Spleen (tissue), 7 donors: ENCODE data around the gene TES.

ENCODE experiments used
- CTCF ChIP-seq, 11 experiments: fragments of 200-600 bp in 7 of 11; fragments of 450-650 bp in 4 of 11; sonication (generic) in 4 of 11; IDR thresholded peaks in 8 of 11; conservative IDR thresholded peaks in 3 of 11; 1 replicate in 7 of 11; 2 replicates in 4 of 11; pipeline versions ENCODE4 v1.4.0 to v1.8.0; 2016 to 2021; ENCODE audit warnings: antibody characterized with exemption in 11 of 11, inconsistent platforms in 4 of 11, mild to moderate bottlenecking in 1 of 11
- POLR2A ChIP-seq, 3 donors: fragments of 450-650 bp; IDR thresholded peaks; one replicate each; pipeline ENCODE4 v1.5.1; 2017; ENCODE audit warnings: antibody characterized with exemption in 3 of 3, mild to moderate bottlenecking in 1 of 3
- donor health status: DM: no; HTN: no; CAD: no; lungs with moderate emphysema.
- donor health status: DM: no; HTN: no; CAD: no.
- donor health status: DM: no; HTN: no; CAD: no.

GRCh38 chr7:116211913-116212596 lies 1.7 kb downstream of the TES start:
- TF ChIP-seq CTCF (IDR thresholded peaks at IDR 0.05 in 8 of 11, conservative IDR thresholded peaks at IDR 0.05 in 3 of 11) (no peak), POLR2A (IDR thresholded peaks at IDR 0.05) (no peak)
